ENCODE data around the gene RBBP8NL. TPM values are rescaled to one million over a fixed set of nuclear protein-coding genes. Genes with fewer than 3 reads are reported as not detected.

Gene RBBP8NL
- total RNA-seq, 1 donor: not detected

DNA sequence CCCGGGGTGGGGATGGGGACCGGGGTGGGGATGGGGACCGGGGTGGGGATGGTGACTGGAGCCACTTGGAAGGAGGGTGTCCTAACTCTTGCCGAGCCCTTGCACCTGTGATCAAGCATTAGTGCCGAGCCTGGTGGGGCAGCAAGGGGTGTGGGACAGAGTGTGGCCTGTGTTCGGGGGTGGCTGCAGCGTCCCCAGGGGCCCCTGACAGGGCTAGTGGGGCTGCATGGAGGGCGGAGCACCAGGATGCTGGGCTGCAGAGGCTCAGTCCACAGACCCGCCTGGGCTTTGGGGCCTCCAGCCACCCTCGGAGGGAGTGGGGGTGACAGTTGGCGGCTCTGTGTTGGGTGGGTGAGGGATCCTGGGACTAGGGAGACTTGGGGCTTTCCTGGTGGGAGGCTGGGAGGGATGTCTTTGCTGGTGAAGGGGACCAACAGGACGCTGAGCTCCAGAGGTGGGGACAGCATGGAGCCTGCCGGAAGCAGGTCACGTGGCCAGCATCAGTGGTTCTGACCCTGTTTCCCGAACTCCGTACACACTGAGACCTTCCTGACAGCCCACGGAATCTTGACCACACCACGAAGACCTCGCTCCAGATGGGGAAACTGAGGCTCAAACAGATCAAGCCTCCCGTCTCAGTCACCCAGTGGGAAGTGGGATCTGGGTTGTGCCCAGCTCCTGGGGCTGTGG is 4.6 kb downstream of the RBBP8NL start:
- no peaks in the 10 kb centered on the region for H3K27me3 ChIP-seq (ENCODE audit: insufficient read depth, low read length)
- H3K9me3 ChIP-seq (ENCODE audit: low read depth, low read length): no peaks in the 10 kb centered on the region
- H3K4me1 ChIP-seq (ENCODE audit: insufficient read depth, low read length): no peaks in the 10 kb centered on the region
- no peak overlapping the region for H3K4me3 ChIP-seq (ENCODE audit: low read length)

DNA sequence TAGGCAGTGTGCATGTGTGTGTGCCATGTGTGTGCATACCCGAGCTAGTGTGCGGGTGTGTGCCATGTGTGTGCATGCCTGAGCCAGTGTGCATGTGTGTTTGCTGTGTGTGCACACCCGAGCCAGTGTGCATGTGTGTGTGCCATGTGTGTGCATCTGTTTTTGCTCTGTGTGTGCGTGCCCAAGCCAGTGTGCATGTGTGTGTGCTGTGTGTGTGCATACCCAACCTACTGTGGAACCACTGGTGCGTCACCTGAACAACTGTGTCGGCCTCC is 5.7 kb downstream of the RBBP8NL start:
- Histone ChIP-seq H3K4me3 (ENCODE audit: low read length) (no peak overlapping the region), H3K27me3 (ENCODE audit: insufficient read depth, low read length) (no peaks in the 10 kb centered on the region), H3K4me1 (ENCODE audit: insufficient read depth, low read length) (no peaks in the 10 kb centered on the region), H3K9me3 (ENCODE audit: low read depth, low read length) (no peaks in the 10 kb centered on the region)

DNA sequence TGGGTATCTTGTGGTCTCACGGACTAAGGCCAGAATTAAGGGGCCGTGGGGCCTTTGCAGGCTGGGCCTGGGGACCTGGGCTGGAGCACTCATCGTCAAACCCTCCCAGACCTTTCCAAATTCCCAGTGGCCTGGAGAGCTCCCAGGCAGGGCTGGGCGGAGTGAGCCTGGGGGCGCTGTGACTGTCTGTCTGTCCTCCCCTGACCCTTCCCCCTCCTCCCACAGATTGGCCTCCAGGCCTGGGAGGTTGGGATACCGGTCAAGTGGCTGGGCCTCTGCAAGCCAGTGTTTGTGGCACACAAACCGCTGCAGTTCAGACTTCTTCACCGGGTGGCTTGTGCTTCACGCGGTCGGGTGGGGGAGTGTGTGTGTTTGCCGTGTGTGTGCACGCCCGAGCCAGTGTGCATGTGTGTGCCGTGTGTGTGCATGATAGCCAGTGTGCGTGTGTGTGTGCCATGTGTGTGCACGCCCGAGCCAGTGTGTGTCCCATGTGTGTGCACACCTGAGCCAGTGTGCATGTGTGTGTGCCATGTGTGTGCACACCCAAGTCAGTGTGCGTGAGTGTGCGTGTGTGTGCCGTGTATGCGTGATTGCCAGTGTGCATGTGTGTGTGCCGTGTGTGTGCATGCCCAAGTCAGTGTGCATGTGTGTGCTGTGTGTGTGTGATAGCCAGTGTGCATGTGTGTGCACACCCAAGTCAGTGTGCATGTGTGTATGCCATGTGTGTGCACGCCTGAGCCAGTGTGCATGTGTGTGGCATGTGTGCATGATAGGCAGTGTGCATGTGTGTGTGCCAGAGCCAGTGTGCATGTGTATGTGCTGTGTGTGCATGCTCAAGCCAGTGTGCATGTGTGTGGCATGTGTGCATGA is 6.3 kb downstream of the RBBP8NL start:
- Histone ChIP-seq H3K4me1 (ENCODE audit: insufficient read depth, low read length) (no peaks in the 10 kb centered on the region), H3K9me3 (ENCODE audit: low read depth, low read length) (no peaks in the 10 kb centered on the region), H3K4me3 (ENCODE audit: low read length) (no peak overlapping the region), H3K27me3 (ENCODE audit: insufficient read depth, low read length) (no peaks in the 10 kb centered on the region)

DNA sequence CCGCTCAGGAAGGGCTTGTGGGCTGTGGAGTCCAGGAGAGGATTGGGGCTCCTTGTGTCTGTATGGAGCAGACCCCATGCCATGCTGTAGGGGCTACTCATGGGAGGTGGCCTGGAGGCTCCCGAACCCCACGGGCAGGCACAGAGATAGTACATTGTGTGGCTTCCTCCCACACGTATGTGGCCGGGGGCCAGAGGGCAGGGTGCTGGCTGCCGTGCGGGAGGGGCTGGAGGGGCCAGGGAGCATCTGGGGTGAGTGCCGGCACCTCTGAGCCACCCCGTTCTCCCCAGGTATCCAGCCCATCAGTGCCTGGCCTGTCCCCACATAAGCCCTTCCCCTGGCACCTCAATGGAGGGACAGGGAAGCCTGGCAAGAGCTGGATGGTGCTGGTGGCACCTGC is 7.6 kb downstream of the RBBP8NL start:
- Histone ChIP-seq H3K4me1 (ENCODE audit: insufficient read depth, low read length) (no peaks in the 10 kb centered on the region), H3K27me3 (ENCODE audit: insufficient read depth, low read length) (no peaks in the 10 kb centered on the region), H3K4me3 (ENCODE audit: low read length) (no peak overlapping the region), H3K9me3 (ENCODE audit: low read depth, low read length) (no peaks in the 10 kb centered on the region)

DNA sequence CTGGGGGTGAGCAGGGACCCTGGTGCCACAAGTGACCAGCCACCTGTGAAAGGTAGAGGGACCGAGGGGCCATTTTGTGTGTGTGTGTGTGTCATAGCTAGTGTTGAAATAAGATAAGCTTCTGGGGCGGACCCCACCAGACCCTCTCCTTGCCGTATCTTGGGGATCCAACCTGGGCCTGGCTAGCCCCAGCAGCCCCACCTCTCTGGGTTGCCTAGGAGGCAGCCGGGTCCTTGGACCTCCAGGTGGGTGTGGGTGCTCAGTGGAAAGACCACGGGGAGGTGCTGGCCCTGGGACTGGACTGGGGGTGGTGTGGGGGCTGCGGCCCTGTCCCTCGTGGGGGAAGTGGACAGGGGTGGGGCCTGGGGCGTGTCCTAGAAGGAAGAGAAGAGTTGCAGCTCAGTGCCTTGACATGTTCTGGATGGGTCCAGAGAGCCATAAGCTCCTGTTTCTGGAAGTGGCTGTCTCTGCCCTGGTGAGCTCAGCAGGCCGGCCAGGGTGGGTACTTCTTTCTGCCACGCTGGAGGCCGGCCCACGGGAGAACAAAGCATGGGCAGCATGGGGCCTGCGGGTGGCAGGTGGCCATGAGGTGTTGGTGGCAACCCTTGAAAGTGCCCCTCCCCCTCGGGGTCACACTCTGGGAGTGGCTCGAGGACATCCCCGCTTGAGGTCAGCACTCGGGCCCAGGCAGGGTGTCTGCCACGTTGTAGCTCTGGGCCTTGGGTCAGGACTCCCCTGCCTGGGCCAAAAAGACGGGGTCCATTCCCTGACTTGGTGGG is 8.4 kb downstream of the RBBP8NL start:
- Histone ChIP-seq H3K9me3 (ENCODE audit: low read depth, low read length) (no peaks in the 10 kb centered on the region), H3K27me3 (ENCODE audit: insufficient read depth, low read length) (no peaks in the 10 kb centered on the region), H3K4me1 (ENCODE audit: insufficient read depth, low read length) (no peaks in the 10 kb centered on the region), H3K4me3 (ENCODE audit: low read length) (no peak overlapping the region)

DNA sequence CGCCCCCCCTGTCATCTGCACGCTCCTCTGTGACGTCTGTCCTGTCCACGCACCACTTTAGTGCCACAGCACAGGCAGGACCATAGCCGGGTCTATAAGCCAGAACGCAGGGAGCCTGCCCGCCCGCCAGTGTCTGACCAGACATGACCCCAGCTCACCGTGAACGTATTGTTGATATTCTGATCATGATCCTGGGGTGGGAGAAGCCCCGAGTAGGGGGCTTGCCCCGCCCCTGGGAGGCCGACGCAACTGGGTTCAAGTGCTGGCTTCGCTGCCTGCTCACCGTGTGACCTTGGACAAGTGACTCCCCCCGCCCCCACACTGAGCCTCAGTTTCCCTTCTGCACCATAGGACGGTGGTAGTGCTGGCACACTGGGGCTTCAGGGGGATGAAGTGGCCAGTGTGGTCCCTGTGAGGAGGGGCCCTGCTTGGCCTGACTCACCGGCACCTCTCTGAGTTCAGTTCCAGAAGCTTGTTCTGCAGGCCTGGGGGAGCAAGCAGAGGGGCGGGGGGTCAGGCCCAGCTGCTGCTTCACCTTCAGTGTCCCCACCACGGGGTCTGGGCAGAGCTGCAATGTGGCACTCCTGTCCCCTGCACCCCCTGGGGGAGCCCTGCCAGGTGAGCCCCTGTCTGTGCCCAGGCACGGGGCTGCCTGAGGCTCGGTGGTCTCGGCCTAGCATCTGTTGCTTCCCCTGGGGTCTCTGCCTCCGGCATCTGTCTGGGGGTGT is 9.2 kb downstream of the RBBP8NL start:
- Histone ChIP-seq H3K27me3 (ENCODE audit: insufficient read depth, low read length) (no peaks in the 10 kb centered on the region), H3K4me3 (ENCODE audit: low read length) (no peak overlapping the region), H3K4me1 (ENCODE audit: insufficient read depth, low read length) (no peaks in the 10 kb centered on the region), H3K9me3 (ENCODE audit: low read depth, low read length) (no peaks in the 10 kb centered on the region)

- H3K4me3 ChIP-seq (ENCODE audit: low read length): no peak overlapping the region
- no peaks in the 10 kb centered on the region for H3K4me1 ChIP-seq (ENCODE audit: insufficient read depth, low read length)
- no peaks in the 10 kb centered on the region for H3K9me3 ChIP-seq (ENCODE audit: low read depth, low read length)
- H3K27me3 ChIP-seq (ENCODE audit: insufficient read depth, low read length): no peaks in the 10 kb centered on the region
These were observed 10.4 kb downstream of the RBBP8NL start for GRCh38 chr20:62416651-62417637.

DNA sequence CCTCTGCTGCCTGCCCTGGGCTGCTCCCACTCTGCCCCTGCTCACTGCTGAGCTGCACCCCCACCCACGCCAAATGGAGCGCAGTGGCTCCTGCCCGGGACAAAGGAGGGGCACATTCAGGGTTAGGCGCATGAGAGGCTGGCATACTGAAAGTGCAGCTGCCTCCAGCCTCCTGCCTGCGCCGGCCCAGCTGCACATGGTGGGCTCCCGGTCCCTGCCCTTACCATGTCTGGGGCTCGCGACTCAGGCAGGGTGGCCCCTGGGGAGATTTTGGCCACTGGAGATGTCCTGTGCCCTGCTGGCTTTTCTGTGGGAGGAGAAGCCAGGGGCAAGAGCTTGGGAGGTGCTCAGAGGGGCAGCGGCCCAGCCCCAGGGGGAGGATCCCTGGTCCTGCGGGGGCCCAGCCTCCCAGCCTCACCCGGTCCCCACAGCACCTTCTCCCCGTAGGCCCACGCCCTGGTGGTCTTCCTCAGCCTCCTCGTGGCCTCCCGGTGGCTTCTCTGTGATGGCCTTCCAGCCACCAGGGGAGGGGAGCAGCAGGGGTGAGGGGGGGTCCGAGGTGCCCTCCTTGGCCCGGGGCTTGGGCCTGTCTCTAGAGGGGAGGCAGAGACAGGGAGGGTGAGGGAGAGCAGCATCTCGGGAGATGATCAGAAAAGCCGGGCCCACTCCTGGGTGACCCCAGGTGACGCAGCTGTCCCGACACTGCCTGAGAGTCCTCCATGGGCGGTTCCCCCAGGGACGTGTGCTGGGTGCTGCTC is 11.8 kb downstream of the RBBP8NL start:
- Histone ChIP-seq H3K4me3 (ENCODE audit: low read length) (no peak overlapping the region), H3K4me1 (ENCODE audit: insufficient read depth, low read length) (no peaks in the 10 kb centered on the region), H3K9me3 (ENCODE audit: low read depth, low read length) (no peaks in the 10 kb centered on the region), H3K27me3 (ENCODE audit: insufficient read depth, low read length) (no peaks in the 10 kb centered on the region)

- no peak overlapping the region for H3K4me3 ChIP-seq (ENCODE audit: low read length)
- H3K9me3 ChIP-seq (ENCODE audit: low read depth, low read length): no peaks in the 10 kb centered on the region
- H3K4me1 ChIP-seq (ENCODE audit: insufficient read depth, low read length): peaks cover 9% of the 10 kb centered on the region
- no peaks in the 10 kb centered on the region for H3K27me3 ChIP-seq (ENCODE audit: insufficient read depth, low read length)
These were observed 13.3 kb downstream of the RBBP8NL start for GRCh38 chr20:62413896-62414481.

DNA sequence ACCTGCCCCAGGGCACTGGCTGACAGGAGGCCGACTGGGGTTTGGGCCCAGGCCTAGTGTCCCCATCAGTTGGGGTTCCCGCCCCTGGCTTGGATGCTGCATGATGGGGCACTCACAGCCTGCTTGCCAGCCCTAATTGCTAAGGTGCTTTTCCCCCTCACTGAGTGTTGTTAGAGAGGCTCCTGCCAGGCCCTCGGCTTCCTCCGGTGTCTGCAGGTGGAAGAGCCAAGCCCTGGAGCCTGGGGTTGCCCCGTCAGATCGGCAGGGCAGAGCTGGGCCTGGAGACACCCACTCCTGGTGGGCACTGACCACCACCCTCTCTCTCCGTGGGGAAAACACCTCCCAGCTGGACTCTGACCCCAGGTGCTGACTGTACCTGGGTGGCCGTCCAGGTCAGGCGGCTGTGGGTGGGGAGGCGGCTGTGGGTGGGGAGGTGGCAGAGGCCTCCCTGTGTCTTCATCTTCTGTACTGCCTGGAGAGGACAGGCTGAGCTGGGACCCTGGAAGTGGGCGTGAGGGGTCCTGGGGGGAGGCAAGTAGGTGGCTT is 14.2 kb downstream of the RBBP8NL start:
- H3K4me1 ChIP-seq (ENCODE audit: insufficient read depth, low read length): peaks cover 11% of the 10 kb centered on the region
- H3K4me3 ChIP-seq (ENCODE audit: low read length): no peak overlapping the region
- H3K9me3 ChIP-seq (ENCODE audit: low read depth, low read length): no peaks in the 10 kb centered on the region
- H3K27me3 ChIP-seq (ENCODE audit: insufficient read depth, low read length): no peaks in the 10 kb centered on the region

DNA sequence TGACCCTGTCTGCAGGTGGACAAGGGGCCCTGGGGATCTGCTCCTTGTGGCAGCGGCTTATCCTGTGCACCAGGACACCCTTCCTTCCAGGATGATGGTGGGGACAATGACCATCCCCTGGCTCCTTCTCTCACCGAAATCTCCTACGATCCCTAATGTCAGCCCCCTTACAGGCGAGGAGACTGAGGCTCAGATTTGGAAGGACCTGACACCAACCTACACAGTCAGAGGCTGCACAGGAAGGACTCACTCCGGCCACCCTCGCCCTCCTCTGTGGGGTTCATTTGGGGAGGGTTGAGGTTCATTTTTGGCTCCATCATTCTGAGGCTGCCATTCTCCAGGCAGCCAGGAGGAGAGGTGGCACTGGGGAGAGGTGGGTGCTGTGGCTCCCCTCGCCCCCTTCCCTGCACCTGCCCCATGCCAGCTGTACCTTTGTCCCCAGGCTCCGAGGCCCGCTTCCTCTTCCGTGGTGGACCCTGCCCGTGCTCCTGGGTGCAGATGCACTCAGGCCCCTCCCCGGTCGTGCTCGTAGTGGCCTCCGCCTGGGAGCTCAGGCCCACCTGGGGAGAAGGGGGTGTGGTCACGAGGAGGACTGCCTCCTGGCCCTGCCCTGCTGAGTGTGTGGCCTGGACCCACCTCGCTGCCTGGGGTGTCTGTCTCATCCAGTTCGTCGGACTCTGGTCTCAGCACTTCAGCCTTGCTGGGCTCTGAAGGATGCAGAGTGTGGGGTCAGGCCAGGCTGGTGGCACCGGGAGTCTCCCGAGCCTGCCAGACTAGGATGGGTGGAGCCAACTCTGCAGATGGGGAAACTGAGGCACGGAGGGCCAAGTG is 14.9 kb downstream of the RBBP8NL start:
- no peaks in the 10 kb centered on the region for H3K9me3 ChIP-seq (ENCODE audit: low read depth, low read length)
- H3K27me3 ChIP-seq (ENCODE audit: insufficient read depth, low read length): no peaks in the 10 kb centered on the region
- H3K4me3 ChIP-seq (ENCODE audit: low read length): no peak overlapping the region
- H3K4me1 ChIP-seq (ENCODE audit: insufficient read depth, low read length): peaks cover 18% of the 10 kb centered on the region

GRCh38 chr20:62411479-62412193 is 15.7 kb downstream of the RBBP8NL start:
- Histone ChIP-seq H3K9me3 (ENCODE audit: low read depth, low read length) (no peaks in the 10 kb centered on the region), H3K4me1 (ENCODE audit: insufficient read depth, low read length) (peaks cover 19% of the 10 kb centered on the region), H3K4me3 (ENCODE audit: low read length) (no peak overlapping the region), H3K27me3 (ENCODE audit: insufficient read depth, low read length) (no peaks in the 10 kb centered on the region)
